ENCODE results near the gene LILRB5.
"Not testable (repeated sequence)": the region's sequence is repeated elsewhere in the genome, so short reads cannot be mapped to it uniquely, and the experiment has no call there.

LILRB5 gene

GRCh38 chr19:54274516-54274915 lies 17.4 kb upstream of the LILRB5 start:
- not testable (repeated sequence) for DNase-seq

GRCh38 chr19:54273821-54274220 lies 16.7 kb upstream of the LILRB5 start:
- no peak for DNase-seq

- DNase-seq, result not testable (repeated sequence)
Observed at GRCh38 chr19:54272181-54272580, 15.1 kb upstream of the LILRB5 start.

- not testable (repeated sequence) for DNase-seq
Observed at GRCh38 chr19:54271587-54271986, 14.5 kb upstream of the LILRB5 start.

GRCh38 chr19:54271106-54271505 lies 14.0 kb upstream of the LILRB5 start:
- DNase-seq, result no peak

- DNase-seq, result no peak
Observed at GRCh38 chr19:54268936-54269335, 11.9 kb upstream of the LILRB5 start.

- DNase-seq, result peak; percentile 51
Observed at GRCh38 chr19:54266133-54266532, 9.1 kb upstream of the LILRB5 start.

GRCh38 chr19:54262470-54262869 lies 5.4 kb upstream of the LILRB5 start:
- DNase-seq, result no peak

- no peak for DNase-seq
Observed at GRCh38 chr19:54262066-54262465, 5.0 kb upstream of the LILRB5 start.

- no peak for DNase-seq
Observed at GRCh38 chr19:54256250-54257115, 590 bp downstream of the LILRB5 start.

GRCh38 chr19:54255105-54255775 lies 1.8 kb downstream of the LILRB5 start:
- DNase-seq, result no peak

GRCh38 chr19:54254195-54254906 lies 2.7 kb downstream of the LILRB5 start:
- DNase-seq, result peak; percentile 23

GRCh38 chr19:54253331-54254194 lies 3.5 kb downstream of the LILRB5 start:
- no peak for DNase-seq

GRCh38 chr19:54252845-54253244 lies 4.2 kb downstream of the LILRB5 start:
- no peak for DNase-seq

- DNase-seq, result no peak
Observed at GRCh38 chr19:54252243-54252642, 4.8 kb downstream of the LILRB5 start.

GRCh38 chr19:54248016-54248601 lies 9.0 kb downstream of the LILRB5 start:
- no peak for DNase-seq

- no peak for DNase-seq
Observed at GRCh38 chr19:54247106-54247930, 9.8 kb downstream of the LILRB5 start.

- DNase-seq, result no peak
Observed at GRCh38 chr19:54245936-54246335, 11.1 kb downstream of the LILRB5 start.

GRCh38 chr19:54243809-54244208 lies 13.3 kb downstream of the LILRB5 start:
- not testable (repeated sequence) for DNase-seq

- DNase-seq, result not testable (repeated sequence)
Observed at GRCh38 chr19:54242646-54243045, 14.4 kb downstream of the LILRB5 start, which contains the start of gene LILRA6. Gene LILRA6, minus strand, starts transcription at chr19:54242790.

- not testable (repeated sequence) for DNase-seq
Observed at GRCh38 chr19:54242234-54242633, 14.8 kb downstream of the LILRB5 start.

Measured in NCI-H1436 (cell line).